Measurements from ENCODE around the gene SPTBN1. TPM values are rescaled to one million over a fixed set of nuclear protein-coding genes. Genes with fewer than 3 reads are reported as not detected.

Gene SPTBN1
- total and polyA plus RNA-seq, 7 experiments from 2014 or later: 43.3 to 207 (median 171) TPM

GRCh38 chr2:54432251-54433015 is 23.7 kb upstream of the SPTBN1 start:
- ATAC-seq (no peak), DNase-seq (no peak)
- no peaks in the 10 kb centered on the region for H3K27me3 ChIP-seq (ENCODE audit: control insufficient read depth in 2 of 2, insufficient read depth in 2 of 2, low read length in 2 of 2)
- no peak overlapping the region for H3K4me3 Mint-ChIP-seq
- no peak overlapping the region for H3K27ac Mint-ChIP-seq
- H3K4me1 Mint-ChIP-seq: peaks cover 4 to 8% (median 7%) of the 10 kb centered on the region in 7 donors
- intact Hi-C loops (cut with micrococcal nuclease): no loop called here
- no peaks in the 10 kb centered on the region for H3K4me1 ChIP-seq (ENCODE audit: control insufficient read depth in 2 of 2, insufficient read depth in 2 of 2, low read length in 2 of 2)
- H3K36me3 Mint-ChIP-seq: no peaks in the 10 kb centered on the region
- ChIA-PET POLR2A (interaction anchor here (0.6 kb wide), 1 partner anchor 273 kb away, joined by 4 read pairs; no protein-coding TSS in a partner anchor), CTCF (no interaction called here)
- H3K27me3 Mint-ChIP-seq: peaks cover 0 to 9% (median 6%) of the 10 kb centered on the region in 5 donors
- H3K9me3 Mint-ChIP-seq: no peaks in the 10 kb centered on the region
- no peaks in the 10 kb centered on the region for H3K36me3 ChIP-seq (ENCODE audit: control insufficient read depth in 2 of 3, insufficient read depth in 3 of 3, low read length in 3 of 3)
- H3K9me3 ChIP-seq (ENCODE audit: control insufficient read depth in 2 of 3, low read length in 3 of 3): no peaks in the 10 kb centered on the region
- no peak overlapping the region for H3K4me3 ChIP-seq (ENCODE audit: low read length)
- H3K27ac ChIP-seq (ENCODE audit: low read depth, low read length): no peak overlapping the region

- Mint-ChIP-seq H3K27ac (no peak overlapping the region), H3K36me3 (no peaks in the 10 kb centered on the region), H3K4me3 (no peak overlapping the region), H3K9me3 (no peaks in the 10 kb centered on the region), H3K4me1 (peaks cover 4 to 8% (median 7%) of the 10 kb centered on the region in 7 donors), H3K27me3 (peaks cover 0 to 9% (median 6%) of the 10 kb centered on the region in 5 donors)
- H3K4me3 ChIP-seq (ENCODE audit: low read length): no peak overlapping the region
- no peak for DNase-seq
- H3K27ac ChIP-seq (ENCODE audit: low read depth, low read length): no peak overlapping the region
- no peak for ATAC-seq
- no peaks in the 10 kb centered on the region for H3K27me3 ChIP-seq (ENCODE audit: control insufficient read depth in 2 of 2, insufficient read depth in 2 of 2, low read length in 2 of 2)
- ChIA-PET CTCF (interaction anchor here (0.7 kb wide), 1 partner anchor 12 kb away, joined by 3 read pairs; no protein-coding TSS in a partner anchor), POLR2A (no interaction called here)
- no peaks in the 10 kb centered on the region for H3K36me3 ChIP-seq (ENCODE audit: control insufficient read depth in 2 of 3, insufficient read depth in 3 of 3, low read length in 3 of 3)
- intact Hi-C loops (cut with micrococcal nuclease): no loop called here
- H3K4me1 ChIP-seq (ENCODE audit: control insufficient read depth in 2 of 2, insufficient read depth in 2 of 2, low read length in 2 of 2): no peaks in the 10 kb centered on the region
- no peaks in the 10 kb centered on the region for H3K9me3 ChIP-seq (ENCODE audit: control insufficient read depth in 2 of 3, low read length in 3 of 3)
Observed at GRCh38 chr2:54434229-54434628, 21.9 kb upstream of the SPTBN1 start.

GRCh38 chr2:54434711-54435110 is 21.4 kb upstream of the SPTBN1 start:
- intact Hi-C loops (cut with micrococcal nuclease): no loop called here
- Mint-ChIP-seq H3K27ac (no peak overlapping the region), H3K36me3 (no peaks in the 10 kb centered on the region), H3K27me3 (peaks cover 0 to 9% (median 6%) of the 10 kb centered on the region in 5 donors), H3K4me1 (peaks cover 4 to 8% (median 6%) of the 10 kb centered on the region in 7 donors), H3K9me3 (no peaks in the 10 kb centered on the region), H3K4me3 (no peak overlapping the region)
- ATAC-seq: no peak
- Histone ChIP-seq H3K27ac (ENCODE audit: low read depth, low read length) (no peak overlapping the region), H3K27me3 (ENCODE audit: control insufficient read depth in 2 of 2, insufficient read depth in 2 of 2, low read length in 2 of 2) (no peaks in the 10 kb centered on the region), H3K36me3 (ENCODE audit: control insufficient read depth in 2 of 3, insufficient read depth in 3 of 3, low read length in 3 of 3) (no peaks in the 10 kb centered on the region), H3K9me3 (ENCODE audit: control insufficient read depth in 2 of 3, low read length in 3 of 3) (no peaks in the 10 kb centered on the region), H3K4me3 (ENCODE audit: low read length) (no peak overlapping the region), H3K4me1 (ENCODE audit: control insufficient read depth in 2 of 2, insufficient read depth in 2 of 2, low read length in 2 of 2) (no peaks in the 10 kb centered on the region)
- POLR2A ChIA-PET: no interaction called here
- CTCF ChIA-PET: interaction anchor here (0.6 to 0.7 kb wide), 2 partner anchors 12 to 75 kb away, joined by 3 read pairs; no protein-coding TSS in a partner anchor
- DNase-seq: no peak

GRCh38 chr2:54435325-54436226 is 20.6 kb upstream of the SPTBN1 start:
- Mint-ChIP-seq H3K4me1 (peaks cover 0 to 1% (median 0%) of the 10 kb centered on the region in 7 donors), H3K9me3 (no peaks in the 10 kb centered on the region), H3K36me3 (no peaks in the 10 kb centered on the region), H3K27ac (no peak overlapping the region), H3K4me3 (no peak overlapping the region), H3K27me3 (peaks cover 0 to 9% (median 6%) of the 10 kb centered on the region in 5 donors)
- Histone ChIP-seq H3K4me1 (ENCODE audit: control insufficient read depth in 2 of 2, insufficient read depth in 2 of 2, low read length in 2 of 2) (no peaks in the 10 kb centered on the region), H3K27ac (ENCODE audit: low read depth, low read length) (no peak overlapping the region), H3K9me3 (ENCODE audit: control insufficient read depth in 2 of 3, low read length in 3 of 3) (no peaks in the 10 kb centered on the region), H3K27me3 (ENCODE audit: control insufficient read depth in 2 of 2, insufficient read depth in 2 of 2, low read length in 2 of 2) (no peaks in the 10 kb centered on the region), H3K4me3 (ENCODE audit: low read length) (no peak overlapping the region), H3K36me3 (ENCODE audit: control insufficient read depth in 2 of 3, insufficient read depth in 3 of 3, low read length in 3 of 3) (no peaks in the 10 kb centered on the region)
- ATAC-seq: no peak
- CTCF ChIA-PET: interaction anchor here (0.6 kb wide), 1 partner anchor 76 kb away, joined by 3 read pairs; no protein-coding TSS in a partner anchor
- intact Hi-C loops (cut with micrococcal nuclease): no loop called here
- no peak for DNase-seq
- POLR2A ChIA-PET: no interaction called here

- Mint-ChIP-seq H3K4me3 (no peak overlapping the region), H3K4me1 (peaks cover 0 to 1% (median 0%) of the 10 kb centered on the region in 7 donors), H3K27ac (no peak overlapping the region), H3K36me3 (no peaks in the 10 kb centered on the region), H3K27me3 (peaks cover 6 to 14% (median 8%) of the 10 kb centered on the region in 5 donors), H3K9me3 (no peaks in the 10 kb centered on the region)
- POLR2A ChIA-PET: no interaction called here
- Histone ChIP-seq H3K27me3 (ENCODE audit: control insufficient read depth in 2 of 2, insufficient read depth in 2 of 2, low read length in 2 of 2) (no peaks in the 10 kb centered on the region), H3K36me3 (ENCODE audit: control insufficient read depth in 2 of 3, insufficient read depth in 3 of 3, low read length in 3 of 3) (no peaks in the 10 kb centered on the region), H3K27ac (ENCODE audit: low read depth, low read length) (no peak overlapping the region), H3K4me1 (ENCODE audit: control insufficient read depth in 2 of 2, insufficient read depth in 2 of 2, low read length in 2 of 2) (no peaks in the 10 kb centered on the region), H3K4me3 (ENCODE audit: low read length) (no peak overlapping the region), H3K9me3 (ENCODE audit: control insufficient read depth in 2 of 3, low read length in 3 of 3) (no peaks in the 10 kb centered on the region)
- ATAC-seq (no peak), DNase-seq (no peak)
- intact Hi-C loops (cut with micrococcal nuclease): no loop called here
- CTCF ChIA-PET: no interaction called here
Observed at GRCh38 chr2:54437588-54437987, 18.5 kb upstream of the SPTBN1 start.

- Mint-ChIP-seq H3K27me3 (peaks cover 6 to 14% (median 8%) of the 10 kb centered on the region in 5 donors), H3K9me3 (no peaks in the 10 kb centered on the region), H3K36me3 (no peaks in the 10 kb centered on the region), H3K27ac (no peak overlapping the region), H3K4me3 (no peak overlapping the region), H3K4me1 (peaks cover 0 to 1% (median 0%) of the 10 kb centered on the region in 7 donors)
- Histone ChIP-seq H3K9me3 (ENCODE audit: control insufficient read depth in 2 of 3, low read length in 3 of 3) (no peaks in the 10 kb centered on the region), H3K27me3 (ENCODE audit: control insufficient read depth in 2 of 2, insufficient read depth in 2 of 2, low read length in 2 of 2) (no peaks in the 10 kb centered on the region), H3K36me3 (ENCODE audit: control insufficient read depth in 2 of 3, insufficient read depth in 3 of 3, low read length in 3 of 3) (no peaks in the 10 kb centered on the region), H3K4me1 (ENCODE audit: control insufficient read depth in 2 of 2, insufficient read depth in 2 of 2, low read length in 2 of 2) (no peaks in the 10 kb centered on the region), H3K27ac (ENCODE audit: low read depth, low read length) (no peak overlapping the region), H3K4me3 (ENCODE audit: low read length) (no peak overlapping the region)
- no peak for ATAC-seq
- CTCF ChIA-PET: no interaction called here
- POLR2A ChIA-PET: no interaction called here
- intact Hi-C loops (cut with micrococcal nuclease): no loop called here
- DNase-seq: no peak
Observed at GRCh38 chr2:54438271-54438670, 17.9 kb upstream of the SPTBN1 start.

Measured in naive thymus-derived CD4-positive, alpha-beta T cell (primary cell).